A673 (cell line): ENCODE data around the gene CHD9. TPM values are rescaled to one million over a fixed set of nuclear protein-coding genes. Genes with fewer than 3 reads are reported as not detected.
"Not testable (repeated sequence)": the region's sequence is repeated elsewhere in the genome, so short reads cannot be mapped to it uniquely, and the experiment has no call there.

Experiments used
- BruUV-seq: library from RNA; stranded (reverse); fragments of 400-500 nt; replicated peaks from 2 replicates; lab custom pipeline; 2021; lab: Mats Ljungman, UMichigan
- CTCF ChIA-PET: fragments of 300-600 bp; sonication (Branson Sonifier 250); formaldehyde crosslinking; loops from one replicate; lab custom pipeline; 2022; ENCODE audit warnings: antibody characterized with exemption; lab: Charles Lee
- POLR2A ChIA-PET: fragments of 300-600 bp; sonication (Branson Sonifier 250); formaldehyde crosslinking; loops from one replicate; lab custom pipeline; 2022; ENCODE audit warnings: antibody characterized with exemption; ENCODE audit not compliant: low non-redundant PET; lab: Charles Lee
- DNase-seq: peaks from one replicate; pipeline ENCODE4 v3.0.0-alpha.2; 2015; ENCODE audit warnings: low spot score
- H3K27ac ChIP-seq: fragments of 200-600 bp; sonication (generic); 2 replicates; pipeline ENCODE4 v1.5.1; 2016; ENCODE audit warnings: mixed run types, low read depth, mild to moderate bottlenecking, mixed read lengths, antibody characterized with exemption, low read length; ENCODE audit not compliant: poor library complexity, severe bottlenecking
- H3K27me3 ChIP-seq: fragments of 200-600 bp; sonication (generic); replicated peaks from 2 replicates; pipeline ENCODE4 v1.6.1; 2017; ENCODE audit warnings: mixed run types, low read depth, mild to moderate bottlenecking, mixed read lengths, antibody characterized with exemption, low read length; ENCODE audit not compliant: insufficient read depth, poor library complexity
- H3K36me3 ChIP-seq: fragments of 200-600 bp; sonication (generic); 2 replicates; pipeline ENCODE4 v1.6.1; 2016; ENCODE audit warnings: mixed run types, mild to moderate bottlenecking, mixed read lengths, antibody characterized with exemption, low read length; ENCODE audit not compliant: insufficient read depth, poor library complexity, severe bottlenecking
- H3K4me1 ChIP-seq: fragments of 200-600 bp; sonication (generic); 2 replicates; pipeline ENCODE4 v1.6.1; 2017; ENCODE audit warnings: mixed run types, mild to moderate bottlenecking, mixed read lengths, antibody characterized with exemption, low read length; ENCODE audit not compliant: insufficient read depth, poor library complexity, severe bottlenecking
- H3K4me3 ChIP-seq: fragments of 200-600 bp; sonication (generic); 2 replicates; pipeline ENCODE4 v1.5.1; 2016; ENCODE audit warnings: low read depth, mixed run types, mild to moderate bottlenecking, mixed read lengths, low read length; ENCODE audit not compliant: poor library complexity, severe bottlenecking
- H3K9me3 ChIP-seq: fragments of 200-600 bp; sonication (generic); 2 replicates; pipeline ENCODE4 v1.6.1; 2016; ENCODE audit warnings: mixed run types, low read depth, mild to moderate bottlenecking, mixed read lengths, antibody characterized with exemption, low read length; ENCODE audit not compliant: poor library complexity, severe bottlenecking
- EZH2 ChIP-seq: fragments of 200-600 bp; sonication (generic); IDR thresholded peaks from 2 replicates; pipeline ENCODE4 v1.6.1; 2017; ENCODE audit warnings: borderline replicate concordance, low read depth, mild to moderate bottlenecking, mixed read lengths, antibody characterized with exemption, low read length; ENCODE audit not compliant: poor library complexity, severe bottlenecking
- intact Hi-C: fragments of 100-400 bp; cut with micrococcal nuclease; formaldehyde crosslinking; loops from one replicate; pipeline ENCODE4 v1.10.0; 2022; ENCODE audit not compliant: unreplicated experiment
- total RNA-seq: library from RNA; stranded (reverse); gene quantifications from 2 replicates; pipeline ENCODE4 v1.2.3, GENCODE V29; 2021
- TF ChIP-seq, protein P1 (sequence below): fragments of 300-800, 200-600 bp; sonication (generic); conservative IDR thresholded peaks from 2 replicates; pipeline ENCODE4 v1.5.1; 2017; ENCODE audit warnings: low read depth, mild to moderate bottlenecking, antibody characterized with exemption, low read length, moderate library complexity, mixed read lengths

The CHD9 gene
- total RNA-seq, 1 experiment from 2014 or later = 76.8 TPM

DNA sequence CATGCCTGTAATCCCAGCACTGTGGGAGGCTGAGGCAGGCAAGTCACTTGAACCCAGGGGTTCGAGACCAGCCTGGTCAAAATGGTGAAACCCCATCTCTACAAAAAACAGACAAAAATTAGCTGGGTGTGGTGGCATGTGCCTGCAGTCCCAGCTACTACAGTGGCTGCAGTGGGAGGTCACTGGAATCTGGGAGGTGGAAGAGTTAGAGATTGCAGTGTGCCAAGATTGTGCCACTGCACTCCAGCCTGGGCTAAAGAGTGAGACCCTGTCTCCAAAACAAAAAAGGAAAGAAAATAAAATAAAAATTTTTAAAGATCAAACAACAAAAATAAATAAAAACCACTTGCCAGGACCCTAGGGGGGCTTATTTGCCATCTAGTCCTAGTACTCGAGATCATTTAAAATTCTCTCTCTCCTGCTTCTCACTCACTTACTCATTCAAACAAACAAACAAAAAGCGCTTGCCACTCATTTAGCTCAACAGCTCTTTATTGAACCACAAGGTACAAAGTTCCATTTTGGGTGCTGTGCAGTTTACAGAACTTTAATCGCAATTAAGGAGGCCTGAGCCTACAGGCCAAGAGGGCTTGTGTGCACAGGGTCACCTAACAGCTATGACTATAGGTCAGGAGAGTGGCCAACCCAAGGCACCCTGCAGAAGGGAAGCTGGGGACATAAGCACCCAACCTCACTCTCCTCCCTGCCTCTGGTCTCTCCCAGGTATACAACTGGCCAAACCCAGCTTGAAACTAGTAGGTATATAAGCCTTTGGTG lies 6.5 kb upstream of the CHD9 start:
- DNase-seq = no peak
- H3K27me3 ChIP-seq = no peaks in the 10 kb centered on the region
- no peak overlapping the region for H3K4me3 ChIP-seq
- TF ChIP-seq, protein P1, sequence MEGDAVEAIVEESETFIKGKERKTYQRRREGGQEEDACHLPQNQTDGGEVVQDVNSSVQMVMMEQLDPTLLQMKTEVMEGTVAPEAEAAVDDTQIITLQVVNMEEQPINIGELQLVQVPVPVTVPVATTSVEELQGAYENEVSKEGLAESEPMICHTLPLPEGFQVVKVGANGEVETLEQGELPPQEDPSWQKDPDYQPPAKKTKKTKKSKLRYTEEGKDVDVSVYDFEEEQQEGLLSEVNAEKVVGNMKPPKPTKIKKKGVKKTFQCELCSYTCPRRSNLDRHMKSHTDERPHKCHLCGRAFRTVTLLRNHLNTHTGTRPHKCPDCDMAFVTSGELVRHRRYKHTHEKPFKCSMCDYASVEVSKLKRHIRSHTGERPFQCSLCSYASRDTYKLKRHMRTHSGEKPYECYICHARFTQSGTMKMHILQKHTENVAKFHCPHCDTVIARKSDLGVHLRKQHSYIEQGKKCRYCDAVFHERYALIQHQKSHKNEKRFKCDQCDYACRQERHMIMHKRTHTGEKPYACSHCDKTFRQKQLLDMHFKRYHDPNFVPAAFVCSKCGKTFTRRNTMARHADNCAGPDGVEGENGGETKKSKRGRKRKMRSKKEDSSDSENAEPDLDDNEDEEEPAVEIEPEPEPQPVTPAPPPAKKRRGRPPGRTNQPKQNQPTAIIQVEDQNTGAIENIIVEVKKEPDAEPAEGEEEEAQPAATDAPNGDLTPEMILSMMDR = no peak
- no peak for TF ChIP-seq EZH2
- BruUV-seq = no TSS peak
- H3K9me3 ChIP-seq = no peaks in the 10 kb centered on the region
- H3K27ac ChIP-seq = no peak overlapping the region
- ChIA-PET POLR2A (no interaction called here), CTCF (no interaction called here)
- H3K36me3 ChIP-seq = no peaks in the 10 kb centered on the region
- peaks cover 31% of the 10 kb centered on the region for H3K4me1 ChIP-seq
- intact Hi-C loops = no loop called here

DNA sequence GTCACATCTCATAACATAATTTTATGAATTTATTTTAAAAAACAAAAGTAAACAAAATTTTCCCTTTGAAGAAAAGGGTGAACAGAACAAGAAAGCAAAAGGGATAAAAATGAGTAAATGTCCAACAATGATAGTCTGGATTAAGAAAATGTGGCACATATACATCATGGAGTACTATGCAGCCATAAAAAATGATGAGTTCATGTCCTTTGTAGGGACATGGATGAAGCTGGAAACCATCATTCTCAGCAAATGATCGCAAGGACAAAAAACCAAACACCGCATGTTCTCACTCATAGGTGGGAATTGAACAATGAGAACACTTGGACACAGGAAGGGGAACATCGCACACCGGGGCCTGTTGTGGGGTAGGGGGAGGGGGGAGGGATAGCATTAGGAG lies 3.5 kb upstream of the CHD9 start:
- BruUV-seq, H3K9me3 ChIP-seq, DNase-seq, H3K4me3 ChIP-seq, H3K36me3 ChIP-seq, POLR2A ChIA-PET, H3K27ac ChIP-seq, H3K27me3 ChIP-seq: not testable (repeated sequence)
- intact Hi-C loops = loop anchor here (10.0 kb wide), 1 partner anchor 454 kb away; the partner anchor contains the start of gene AKTIP
- CTCF ChIA-PET = interaction anchor here (0.6 kb wide), 1 partner anchor 399 kb away, joined by 6 read pairs; no protein-coding TSS in a partner anchor
- peaks cover 13% of the 10 kb centered on the region for H3K4me1 ChIP-seq

DNA sequence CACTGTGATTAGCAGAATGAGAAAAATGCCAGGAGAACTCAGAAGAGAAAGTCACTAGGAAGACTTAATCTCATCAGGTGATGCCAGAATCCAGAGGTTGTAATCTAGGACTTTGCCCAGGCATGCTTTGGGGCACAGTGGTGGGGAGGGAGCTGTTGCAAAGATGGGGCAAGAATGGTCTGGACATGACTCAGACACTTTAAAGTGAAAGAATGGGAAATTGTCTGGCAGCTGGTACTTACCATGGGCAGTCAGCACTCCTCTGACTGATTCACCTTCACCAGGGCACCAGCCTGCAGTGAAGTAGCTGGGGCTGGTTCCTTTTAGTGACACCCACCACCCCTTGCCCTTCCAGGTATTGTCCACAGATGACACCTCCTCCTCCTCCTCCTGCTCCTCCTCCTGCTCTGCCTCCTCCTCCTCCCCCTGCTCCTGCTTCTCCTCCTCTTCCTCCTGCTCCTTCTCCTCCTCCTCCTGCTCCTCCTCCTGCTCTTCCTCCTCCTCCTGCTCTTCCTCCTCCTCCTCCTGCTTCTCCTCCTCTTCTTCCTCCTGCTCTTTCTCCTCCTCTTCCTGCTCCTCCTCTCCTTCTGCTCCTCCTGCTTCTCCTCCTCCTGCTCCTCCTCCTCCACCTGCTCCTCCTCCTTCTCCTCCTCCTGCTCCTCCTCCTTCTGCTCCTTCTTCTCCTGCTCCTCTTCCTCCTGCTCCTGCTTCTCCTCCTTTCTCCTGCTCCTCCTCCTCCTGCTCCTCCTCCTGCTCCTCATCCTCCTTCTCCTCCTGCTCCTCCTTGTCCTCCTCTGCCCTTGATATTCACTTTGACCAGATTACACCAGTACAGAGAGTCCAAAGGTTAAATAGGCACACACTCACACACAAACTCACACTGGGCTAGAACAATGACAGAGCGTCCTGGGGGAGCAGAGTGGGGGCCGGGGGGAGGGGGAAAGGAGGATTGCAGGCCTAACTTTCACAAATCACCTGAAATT lies 2.0 kb upstream of the CHD9 start, which contains the start of gene CHD9NB:
CHD9NB (minus strand) TSS at position 379 of the 983 bp plus-strand sequence. CDS start 8,739 bp downstream, outside the sequence.
- Histone ChIP-seq H3K9me3 (no peaks in the 10 kb centered on the region), H3K4me1 (peaks cover 20% of the 10 kb centered on the region), H3K27ac (peak within 1 kb of the TSS; percentile 45), H3K4me3 (peak within 1 kb of the TSS; percentile 12), H3K27me3 (no peaks in the 10 kb centered on the region), H3K36me3 (no peaks in the 10 kb centered on the region)
- intact Hi-C loops = loop anchor here (10.0 kb wide), 1 partner anchor 452 kb away; the partner anchor contains the start of gene AKTIP
- ChIA-PET POLR2A (no interaction called here), CTCF (interaction anchor here (0.6 kb wide), 1 partner anchor 217 kb away, joined by 4 read pairs; no protein-coding TSS in a partner anchor)
- BruUV-seq = no TSS peak
- TF ChIP-seq EZH2 = no peak
- TF ChIP-seq, protein P1 = no peak
- DNase-seq = peak; percentile 55
